Measurements from ENCODE around the gene RAB40B.

DNA sequence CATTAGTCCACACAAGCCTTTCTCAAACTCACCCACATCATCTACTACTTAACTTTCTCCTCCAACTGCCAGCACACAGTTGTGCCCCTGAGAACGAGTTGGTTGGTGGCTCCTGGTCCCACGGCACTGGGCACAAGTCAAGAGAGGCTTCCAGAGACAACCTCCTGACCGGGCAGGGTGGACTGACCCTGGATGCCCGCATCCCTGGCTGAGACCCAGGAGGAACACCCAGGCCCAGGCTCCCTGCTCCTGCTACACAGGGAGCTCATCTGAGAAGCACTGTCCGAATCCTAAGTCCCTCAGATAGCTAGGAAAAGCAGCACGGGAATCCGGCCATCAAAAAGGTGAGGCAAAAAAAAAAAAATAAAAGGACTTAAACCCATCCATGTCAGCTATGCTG, 79.3 kb downstream of the RAB40B start:
- no peak for TF ChIP-seq POLR2A (IDR thresholded peaks at IDR 0.05)
- TF ChIP-seq, protein P1, sequence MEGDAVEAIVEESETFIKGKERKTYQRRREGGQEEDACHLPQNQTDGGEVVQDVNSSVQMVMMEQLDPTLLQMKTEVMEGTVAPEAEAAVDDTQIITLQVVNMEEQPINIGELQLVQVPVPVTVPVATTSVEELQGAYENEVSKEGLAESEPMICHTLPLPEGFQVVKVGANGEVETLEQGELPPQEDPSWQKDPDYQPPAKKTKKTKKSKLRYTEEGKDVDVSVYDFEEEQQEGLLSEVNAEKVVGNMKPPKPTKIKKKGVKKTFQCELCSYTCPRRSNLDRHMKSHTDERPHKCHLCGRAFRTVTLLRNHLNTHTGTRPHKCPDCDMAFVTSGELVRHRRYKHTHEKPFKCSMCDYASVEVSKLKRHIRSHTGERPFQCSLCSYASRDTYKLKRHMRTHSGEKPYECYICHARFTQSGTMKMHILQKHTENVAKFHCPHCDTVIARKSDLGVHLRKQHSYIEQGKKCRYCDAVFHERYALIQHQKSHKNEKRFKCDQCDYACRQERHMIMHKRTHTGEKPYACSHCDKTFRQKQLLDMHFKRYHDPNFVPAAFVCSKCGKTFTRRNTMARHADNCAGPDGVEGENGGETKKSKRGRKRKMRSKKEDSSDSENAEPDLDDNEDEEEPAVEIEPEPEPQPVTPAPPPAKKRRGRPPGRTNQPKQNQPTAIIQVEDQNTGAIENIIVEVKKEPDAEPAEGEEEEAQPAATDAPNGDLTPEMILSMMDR (IDR thresholded peaks at IDR 0.05) = no peak
